Hair follicular keratinocyte (primary cell): ENCODE data around the gene BIRC7. TPM values are rescaled to one million over a fixed set of nuclear protein-coding genes. Genes with fewer than 3 reads are reported as not detected.

Source experiments
- total RNA-seq: library from RNA; depleted of rRNA; stranded (reverse); fragments of >200 nt; gene quantifications from 2 replicates; pipeline ENCODE4 v1.2.3, GENCODE V29; 2015

Gene BIRC7, protein sequence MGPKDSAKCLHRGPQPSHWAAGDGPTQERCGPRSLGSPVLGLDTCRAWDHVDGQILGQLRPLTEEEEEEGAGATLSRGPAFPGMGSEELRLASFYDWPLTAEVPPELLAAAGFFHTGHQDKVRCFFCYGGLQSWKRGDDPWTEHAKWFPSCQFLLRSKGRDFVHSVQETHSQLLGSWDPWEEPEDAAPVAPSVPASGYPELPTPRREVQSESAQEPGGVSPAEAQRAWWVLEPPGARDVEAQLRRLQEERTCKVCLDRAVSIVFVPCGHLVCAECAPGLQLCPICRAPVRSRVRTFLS
- not detected in 2 replicates for total RNA-seq

DNA sequence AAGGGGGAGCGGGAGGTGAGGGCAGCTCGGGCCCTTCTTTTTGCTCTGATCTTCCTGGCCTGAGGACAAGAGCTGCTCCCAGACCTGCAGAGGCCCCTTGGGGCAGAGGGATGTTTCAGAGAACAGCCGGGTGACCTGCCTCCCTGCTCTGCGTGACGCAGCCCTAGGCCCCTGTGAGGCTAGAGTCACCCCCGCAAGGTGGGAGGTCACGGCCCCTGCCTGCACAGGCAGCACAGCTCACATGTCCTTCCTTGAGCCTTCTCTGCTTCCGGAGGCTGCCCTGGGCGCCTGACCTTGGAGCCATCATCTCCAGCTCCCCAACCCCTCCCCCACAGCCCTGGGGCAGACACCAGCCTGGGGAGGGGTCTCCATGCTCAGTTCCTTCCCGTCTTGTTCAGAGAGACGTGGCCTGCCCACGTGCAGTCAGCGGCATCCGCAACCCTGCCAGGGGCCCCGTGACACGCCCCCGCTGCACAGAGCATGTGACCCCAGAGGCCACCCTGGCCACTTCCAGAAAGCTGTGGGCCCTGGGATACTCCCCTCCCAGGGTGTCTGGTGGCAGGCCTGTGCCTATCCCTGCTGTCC is at the start of gene BIRC7:
Gene BIRC7, plus strand, starts transcription at position 507 of the 585 bp plus-strand sequence. CDS start 192 bp downstream, outside the sequence.

DNA sequence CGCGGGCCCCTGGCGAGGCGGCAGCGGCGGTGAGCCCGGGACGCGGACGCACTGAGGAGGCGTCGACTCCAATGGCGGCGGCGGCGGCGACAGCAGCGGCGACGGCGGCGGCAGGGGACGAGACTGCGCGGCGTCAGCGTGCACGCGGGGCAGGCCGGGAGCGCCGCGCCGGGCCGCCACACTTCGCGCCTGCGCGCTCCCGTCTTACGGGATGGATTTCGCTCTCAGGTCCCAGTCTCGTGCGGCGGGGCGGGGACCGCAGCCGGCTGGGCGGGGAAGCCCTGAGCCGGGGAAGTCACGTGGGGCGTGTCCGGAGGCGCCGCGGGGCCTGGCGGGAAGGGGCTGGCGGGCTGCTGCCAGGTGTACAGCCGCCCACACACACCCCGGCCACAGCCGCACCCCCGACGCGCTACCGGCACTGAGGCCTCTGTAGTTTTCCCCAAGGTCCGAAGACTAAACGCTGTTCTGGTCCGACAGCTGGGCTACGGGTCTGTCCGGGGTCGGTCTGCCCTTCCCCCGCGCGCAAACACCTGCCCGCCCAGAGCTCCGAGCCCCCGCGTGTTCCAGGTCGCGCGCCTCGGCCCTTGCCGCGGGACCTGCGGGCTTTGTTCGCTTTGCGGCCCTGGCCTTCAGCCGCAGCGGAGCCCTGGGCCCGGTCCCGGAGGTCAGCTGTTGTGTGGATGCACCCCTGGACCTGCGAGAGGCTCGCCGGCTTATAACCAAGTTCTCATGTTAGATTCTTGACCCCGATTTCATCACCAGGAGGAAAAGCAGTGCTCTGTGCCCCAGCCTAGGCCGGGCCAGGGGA is 19.5 kb upstream of the BIRC7 start, which contains the start of gene YTHDF1:
Gene YTHDF1, minus strand, starts transcription at position 91 of the 808 bp plus-strand sequence. CDS start 239 bp downstream, outside the sequence.

DNA sequence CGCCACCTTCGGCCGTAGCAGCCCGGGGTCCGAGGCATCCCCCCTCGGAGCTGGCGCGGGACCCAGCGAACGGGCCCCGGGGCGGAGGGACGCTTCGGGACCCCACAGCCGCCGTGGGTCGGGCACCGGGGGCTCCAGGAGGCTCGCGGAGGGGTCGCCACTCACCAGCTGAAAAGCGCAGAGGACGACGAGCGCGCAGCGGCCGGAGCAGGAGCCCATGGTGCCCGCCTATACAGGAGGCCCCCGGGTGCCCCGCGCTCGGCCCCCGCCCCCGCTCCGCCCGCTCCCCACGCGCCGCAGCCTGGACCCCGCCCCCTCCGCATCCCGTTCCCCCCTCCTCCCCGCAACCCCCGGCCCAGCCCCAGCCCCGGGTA is 18.5 kb downstream of the BIRC7 start, which contains the start of gene NKAIN4:
Gene NKAIN4, minus strand, starts transcription at position 232 of the 374 bp plus-strand sequence. Its CDS starts 13 bp downstream, at position 219.

DNA sequence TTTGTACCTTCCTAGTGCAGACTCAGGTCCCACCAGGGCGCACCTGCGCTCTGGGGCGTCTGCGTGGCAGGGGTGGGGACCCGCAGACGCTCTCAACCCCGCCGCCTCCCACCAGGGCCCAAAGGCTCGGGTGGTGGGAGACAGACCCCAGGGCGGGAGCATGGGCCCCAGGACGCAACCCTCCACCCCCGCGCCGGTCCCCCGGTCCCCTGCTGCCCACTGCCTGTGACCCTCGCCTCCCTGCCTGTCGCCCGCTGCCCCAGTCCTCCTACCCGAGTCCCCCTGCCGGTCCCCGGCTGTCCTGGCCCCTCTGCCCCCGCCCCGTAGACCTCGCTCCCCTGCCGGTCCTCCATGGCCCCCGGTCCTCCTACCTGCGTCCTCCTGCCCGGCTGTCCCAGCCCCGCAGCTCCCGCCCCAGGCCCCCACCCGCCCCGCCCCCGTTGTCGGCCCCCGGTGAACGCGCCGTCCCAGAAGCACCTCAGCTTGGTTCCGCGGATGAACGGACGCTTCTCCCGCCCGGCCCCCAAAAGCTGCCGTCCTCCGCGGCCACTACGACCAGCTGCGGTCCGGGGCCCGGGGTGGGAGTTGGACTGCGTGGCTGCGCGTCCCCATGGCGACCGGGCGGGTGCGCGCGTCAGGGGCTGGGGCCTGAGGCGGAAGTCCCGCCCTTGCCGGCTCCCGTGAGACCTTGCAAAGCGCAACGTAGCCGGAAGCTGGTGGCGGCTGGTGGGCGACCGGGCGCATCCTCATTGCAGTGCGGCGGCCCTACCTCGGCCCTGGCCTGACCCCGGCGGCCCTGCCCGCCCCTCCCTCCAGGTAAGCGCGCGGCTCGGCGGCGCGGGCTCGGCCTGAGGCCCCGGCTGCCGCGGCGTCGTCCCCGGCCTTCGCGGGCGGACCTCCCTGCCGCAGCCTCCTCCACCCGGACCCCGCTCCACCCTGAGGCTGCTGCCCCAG is 36.7 kb downstream of the BIRC7 start, which contains the start of gene ARFGAP1:
Gene ARFGAP1, plus strand, starts transcription at position 709 of the 954 bp plus-strand sequence. CDS start 2,768 bp downstream, outside the sequence.

Other genes starting within 250 kb of the BIRC7 start
- not detected in 2 replicates for gene BHLHE23, start 228.9 kb upstream of the BIRC7 start, total RNA-seq
- 15.5 and 25.0 TPM in 2 replicates for gene YTHDF1, start 19.8 kb upstream of the BIRC7 start, total RNA-seq
- gene NKAIN4, start 18.6 kb downstream of the BIRC7 start, total RNA-seq = 0.15 and 1.4 TPM in 2 replicates
- gene ARFGAP1, start 36.9 kb downstream of the BIRC7 start, total RNA-seq = 49.1 and 52.6 TPM in 2 replicates
- gene COL20A1, start 57.3 kb downstream of the BIRC7 start, total RNA-seq = not detected in 2 replicates
- gene CHRNA4, start 125.4 kb downstream of the BIRC7 start, total RNA-seq = not detected in 2 replicates
- gene KCNQ2, start 236.8 kb downstream of the BIRC7 start, total RNA-seq = not detected in 2 replicates